Kidney epithelial cell (primary cell): ENCODE measurements around the gene MUSTN1. TPM values are rescaled to one million over a fixed set of nuclear protein-coding genes. Genes with fewer than 3 reads are reported as not detected.

Source experiments
- DNase-seq: peaks from one replicate; pipeline ENCODE4 v3.0.0-alpha.2; 2010; ENCODE audit warnings: low read depth
- H3K27me3 ChIP-seq: 2 replicates; pipeline ENCODE4 v1.6.0; 2011; ENCODE audit warnings: low read length; ENCODE audit not compliant: control insufficient read depth, insufficient read depth
- H3K36me3 ChIP-seq: 2 replicates; pipeline ENCODE4 v1.5.1; 2011; ENCODE audit warnings: low read length; ENCODE audit not compliant: control insufficient read depth, insufficient read depth
- H3K4me3 ChIP-seq: 2 replicates; pipeline ENCODE4 v1.5.1; 2011; ENCODE audit warnings: low read depth, mild to moderate bottlenecking, control low read depth, low read length
- total RNA-seq: library from RNA; depleted of rRNA; stranded (reverse); fragments of >200 nt; gene quantifications from 2 replicates; pipeline ENCODE4 v1.2.3, GENCODE V29; 2015
- TF ChIP-seq, protein P1 (sequence below): IDR thresholded peaks from 2 replicates; pipeline ENCODE4 v1.5.1; 2011; ENCODE audit warnings: mild to moderate bottlenecking, moderate library complexity, low read length, control low read depth, inconsistent platforms; ENCODE audit not compliant: insufficient read depth, poor library complexity, severe bottlenecking

MUSTN1 gene
- total RNA-seq: not detected in 2 replicates

DNA sequence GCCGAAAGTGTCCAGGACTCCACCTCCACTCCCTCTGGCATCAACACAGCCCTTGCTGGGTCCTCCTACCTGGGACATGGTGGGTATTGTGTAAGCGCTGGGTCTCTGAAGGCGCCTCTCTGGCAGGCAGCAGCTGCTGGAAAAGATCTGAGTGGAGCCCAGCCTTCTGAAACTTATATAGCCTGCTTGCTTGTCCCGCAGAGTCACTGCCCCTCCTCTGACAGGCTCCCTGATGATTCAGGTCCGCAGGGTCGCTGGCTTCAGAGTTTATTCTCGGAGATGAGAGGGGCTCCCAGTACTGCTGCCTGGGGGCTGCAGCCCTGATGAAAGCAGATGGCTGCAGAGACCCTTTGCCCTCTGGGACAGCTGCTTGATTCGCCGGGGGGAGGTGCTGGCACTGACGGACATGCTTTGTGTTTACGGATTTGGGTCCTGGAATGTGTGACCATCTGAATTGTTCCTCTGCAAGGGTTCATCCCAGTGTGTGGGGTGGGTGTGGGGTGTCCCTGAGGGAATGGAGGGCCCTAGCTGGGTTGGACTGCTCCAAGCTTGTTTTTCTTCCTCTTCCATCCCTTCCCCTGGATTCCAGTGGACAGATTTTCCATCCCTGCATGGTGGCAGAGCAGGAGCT is at the start of gene MUSTN1:
Gene MUSTN1 (minus strand): TSS at position 149 of the 631 bp plus-strand sequence. CDS start 71 bp downstream, at position 78.
- DNase-seq: no peak
- H3K36me3 ChIP-seq: no peaks in the 10 kb centered on the region
- no peaks in the 10 kb centered on the region for H3K27me3 ChIP-seq
- TF ChIP-seq, protein P1, sequence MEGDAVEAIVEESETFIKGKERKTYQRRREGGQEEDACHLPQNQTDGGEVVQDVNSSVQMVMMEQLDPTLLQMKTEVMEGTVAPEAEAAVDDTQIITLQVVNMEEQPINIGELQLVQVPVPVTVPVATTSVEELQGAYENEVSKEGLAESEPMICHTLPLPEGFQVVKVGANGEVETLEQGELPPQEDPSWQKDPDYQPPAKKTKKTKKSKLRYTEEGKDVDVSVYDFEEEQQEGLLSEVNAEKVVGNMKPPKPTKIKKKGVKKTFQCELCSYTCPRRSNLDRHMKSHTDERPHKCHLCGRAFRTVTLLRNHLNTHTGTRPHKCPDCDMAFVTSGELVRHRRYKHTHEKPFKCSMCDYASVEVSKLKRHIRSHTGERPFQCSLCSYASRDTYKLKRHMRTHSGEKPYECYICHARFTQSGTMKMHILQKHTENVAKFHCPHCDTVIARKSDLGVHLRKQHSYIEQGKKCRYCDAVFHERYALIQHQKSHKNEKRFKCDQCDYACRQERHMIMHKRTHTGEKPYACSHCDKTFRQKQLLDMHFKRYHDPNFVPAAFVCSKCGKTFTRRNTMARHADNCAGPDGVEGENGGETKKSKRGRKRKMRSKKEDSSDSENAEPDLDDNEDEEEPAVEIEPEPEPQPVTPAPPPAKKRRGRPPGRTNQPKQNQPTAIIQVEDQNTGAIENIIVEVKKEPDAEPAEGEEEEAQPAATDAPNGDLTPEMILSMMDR: no peak
- no peak within 1 kb of the TSS for H3K4me3 ChIP-seq

DNA sequence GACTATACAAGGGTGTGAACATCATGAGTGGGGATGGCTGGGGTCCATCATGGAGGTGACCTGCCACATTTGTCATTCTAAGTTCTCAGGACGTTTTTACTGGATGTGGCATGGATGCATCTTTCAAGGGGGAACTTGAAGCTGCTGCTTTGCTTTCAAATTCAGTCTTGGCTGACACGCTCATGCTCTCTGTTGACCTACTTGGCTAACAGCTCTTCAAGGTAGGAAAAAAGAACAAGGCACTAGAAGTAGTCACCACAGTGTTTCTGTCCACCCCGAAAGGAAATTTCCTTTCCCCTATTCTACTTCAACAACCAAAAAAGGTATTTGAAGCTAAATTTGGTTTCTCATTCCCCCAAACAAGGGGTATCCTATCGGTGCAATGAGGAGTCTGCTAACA is 47.6 kb upstream of the MUSTN1 start:
- Histone ChIP-seq H3K36me3 (no peaks in the 10 kb centered on the region), H3K27me3 (no peaks in the 10 kb centered on the region), H3K4me3 (no peak overlapping the region)
- no peak for DNase-seq
- TF ChIP-seq, protein P1: no peak

DNA sequence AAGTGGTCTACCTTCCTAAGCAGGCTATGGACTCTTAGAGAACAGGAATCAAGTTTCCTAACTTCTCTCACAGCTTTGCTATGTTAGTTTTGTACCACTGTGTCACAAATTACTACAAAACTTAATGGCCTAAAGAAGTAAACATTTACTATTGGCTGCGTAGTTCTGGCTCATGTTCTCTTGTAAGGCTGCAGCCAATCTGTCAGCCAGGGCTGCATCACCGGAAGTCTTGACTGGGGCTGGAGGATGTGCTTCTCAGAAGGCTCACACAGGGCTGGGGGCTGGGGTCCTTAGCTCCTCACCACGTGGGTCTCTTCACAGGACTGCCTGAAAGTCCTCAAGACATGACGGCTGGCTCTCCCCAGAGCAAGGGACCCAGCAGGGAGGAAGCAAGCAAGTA is 47.1 kb upstream of the MUSTN1 start:
- DNase-seq: no peak
- Histone ChIP-seq H3K4me3 (no peak overlapping the region), H3K36me3 (no peaks in the 10 kb centered on the region), H3K27me3 (no peaks in the 10 kb centered on the region)
- TF ChIP-seq, protein P1: no peak

DNA sequence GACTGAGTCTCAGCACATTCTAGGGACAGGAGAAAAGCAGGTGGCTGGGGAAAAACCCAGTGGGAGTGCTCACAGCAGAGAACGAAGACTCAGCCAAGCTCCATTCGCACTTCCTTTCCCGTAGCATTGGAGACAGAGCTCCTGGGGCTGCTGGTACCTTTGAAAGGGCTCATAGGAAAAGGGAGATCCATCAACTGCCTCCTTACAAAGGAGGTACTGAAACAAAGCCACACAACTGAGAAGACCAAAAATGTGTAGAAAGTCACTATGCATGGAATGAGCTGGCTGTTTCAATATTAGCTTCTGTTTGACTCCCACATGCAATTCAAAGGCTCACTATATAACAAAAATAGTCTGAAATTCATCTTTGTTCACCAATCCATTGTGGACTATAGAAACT is 45.7 kb upstream of the MUSTN1 start:
- no peaks in the 10 kb centered on the region for H3K27me3 ChIP-seq
- DNase-seq: no peak

DNA sequence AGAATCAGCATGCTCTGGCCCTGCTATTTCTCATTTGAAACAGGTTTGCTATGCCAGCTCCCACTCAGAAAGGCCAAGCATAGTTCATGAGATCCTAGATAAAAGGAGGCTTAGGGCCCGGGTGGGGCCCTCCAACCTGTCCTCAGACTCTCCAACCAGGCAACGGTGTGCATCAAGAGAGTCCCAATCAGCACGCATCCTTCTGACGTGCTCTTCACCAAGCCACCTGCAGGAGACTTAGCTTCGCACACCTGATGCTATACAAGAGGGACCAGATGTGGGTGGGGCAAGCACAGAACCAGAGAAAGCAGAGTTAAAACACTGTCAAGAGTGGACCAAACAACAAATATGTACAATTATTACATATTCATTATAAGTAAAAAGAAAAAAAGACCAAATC is 45.2 kb upstream of the MUSTN1 start:
- Histone ChIP-seq H3K36me3 (no peaks in the 10 kb centered on the region), H3K27me3 (no peaks in the 10 kb centered on the region), H3K4me3 (no peak overlapping the region)
- no peak for DNase-seq
- TF ChIP-seq, protein P1: no peak

More for the DNA sequence above, 45.7 kb upstream of the MUSTN1 start:
- TF ChIP-seq, protein P1: no peak
- Histone ChIP-seq H3K4me3 (no peak overlapping the region), H3K36me3 (no peaks in the 10 kb centered on the region)

DNA sequence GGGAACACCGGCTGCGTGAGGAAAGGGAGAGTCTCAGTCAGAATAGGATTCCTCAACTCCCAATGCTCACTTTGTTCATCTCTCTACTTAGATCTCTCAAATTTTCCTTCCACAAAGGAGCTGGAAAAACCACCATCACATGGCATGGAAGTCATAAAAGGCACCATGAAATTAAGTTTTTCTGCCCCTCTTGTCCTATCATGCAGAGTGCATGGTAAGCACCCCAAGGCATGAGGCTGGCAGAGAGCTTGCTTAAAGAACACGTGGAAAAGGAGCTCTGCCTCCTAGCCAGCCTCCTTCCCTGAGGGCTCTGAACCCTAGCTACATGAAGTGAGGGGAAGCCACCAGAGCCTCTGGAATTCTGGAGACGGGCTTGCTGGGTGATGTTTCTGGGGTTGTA is 44.8 kb upstream of the MUSTN1 start:
- H3K4me3 ChIP-seq: no peak overlapping the region
- TF ChIP-seq, protein P1: no peak

More for the DNA sequence above, 44.8 kb upstream of the MUSTN1 start:
- Histone ChIP-seq H3K27me3 (no peaks in the 10 kb centered on the region), H3K36me3 (no peaks in the 10 kb centered on the region)
- DNase-seq: no peak
